ENCODE data around the gene YKT6.

GRCh38 chr7:44208085-44208484 lies 7.3 kb downstream of the YKT6 start:
- TF ChIP-seq CTCF (IDR thresholded peaks at IDR 0.05) (no peak), POLR2A (IDR thresholded peaks at IDR 0.05) (no peak)

Measured in vagina (tissue), 2 donors.